K562 (cell line): ENCODE measurements around the gene EEF1A1. TPM values are rescaled to one million over a fixed set of nuclear protein-coding genes. Genes with fewer than 3 reads are reported as not detected.

Experiments
- ATAC-seq: fragments of 200-7000 bp; cut with Tn5 transposase; 3 replicates; pipeline ENCODE4 v1.9.1; 2020; ENCODE audit warnings: moderate library complexity
- BruUV-seq: library from RNA; stranded (reverse); fragments of 400-500 nt; replicated peaks from 2 replicates; lab custom pipeline; 2021; lab: Mats Ljungman, UMichigan
- CTCF ChIA-PET: fragments of 300-600 bp; formaldehyde crosslinking; extraction: SDS; loops from one replicate; lab custom pipeline; 2021; ENCODE audit warnings: low intra/inter-chr PET ratio; lab: Yijun Ruan, JAX
- POLR2A ChIA-PET: fragments of 300-600, 350-650 bp; sonication (Branson Sonifier 250); formaldehyde crosslinking; extraction: SDS; loops from one replicate; lab custom pipeline; 2021; ENCODE audit warnings: antibody characterized with exemption, inconsistent platforms; lab: Yijun Ruan, JAX
- DNase-seq, 4 experiments: peaks; one replicate each; pipeline versions ENCODE4 v3.0.0 to v3.0.0-alpha.2; 2011 to 2018; ENCODE audit warnings: low spot score in 3 of 4, mixed read lengths in 3 of 4; ENCODE audit errors: extremely low read depth in 1 of 4
- FAIRE-seq: peaks from 2 replicates; lab custom pipeline; 2011; peaks lifted over from hg19 to GRCh38; lab: Jason Lieb, UNC
- H2AFZ ChIP-seq: 2 replicates; pipeline ENCODE4 v1.6.0; 2011; ENCODE audit warnings: low read depth, low read length, control low read depth, inconsistent platforms
- H3K27ac ChIP-seq: fragments of 200-600 bp; 3 replicates; pipeline ENCODE4 v1.8.0; 2011; ENCODE audit warnings: low read depth, mild to moderate bottlenecking, control low read depth, inconsistent platforms, low read length, moderate library complexity, mixed read lengths; ENCODE audit errors: extremely low read depth
- H3K27me3 ChIP-seq, 2 experiments: fragments of 300-600 bp in 1 of 2; 2 replicates in 1 of 2; 3 replicates in 1 of 2; pipeline versions ENCODE4 v1.6.0 to v1.8.0; 2011; ENCODE audit warnings: inconsistent platforms in 2 of 2, low read length in 2 of 2, mild to moderate bottlenecking in 1 of 2, mixed read lengths in 1 of 2, moderate library complexity in 1 of 2; ENCODE audit not compliant: control insufficient read depth in 2 of 2, insufficient read depth in 2 of 2
- H3K36me3 ChIP-seq: fragments of 300-600 bp; 3 replicates; pipeline ENCODE4 v1.8.0; 2011; ENCODE audit warnings: mild to moderate bottlenecking, low read length, inconsistent platforms; ENCODE audit not compliant: control insufficient read depth, insufficient read depth
- H3K4me1 ChIP-seq, 2 experiments: fragments of 200-600 bp in 1 of 2; replicated peaks in 1 of 2; 2 replicates in 1 of 2; 3 replicates in 1 of 2; pipeline versions ENCODE4 v1.5.1 to v1.8.0; 2011; ENCODE audit warnings: inconsistent platforms in 2 of 2, low read length in 2 of 2, mild to moderate bottlenecking in 1 of 2, mixed read lengths in 1 of 2, moderate library complexity in 1 of 2; ENCODE audit not compliant: control insufficient read depth in 2 of 2, insufficient read depth in 2 of 2
- H3K4me2 ChIP-seq: 2 replicates; pipeline ENCODE4 v1.6.1; 2011; ENCODE audit warnings: low read length, control low read depth, inconsistent platforms, mixed read lengths; ENCODE audit not compliant: insufficient read depth
- H3K4me3 ChIP-seq: fragments of 200-600 bp; sonication (generic), shearing (Covaris generic); 2 replicates; pipeline ENCODE4 v1.5.1; 2016; ENCODE audit warnings: control low read depth, inconsistent platforms
- H3K79me2 ChIP-seq: fragments of 200-600 bp; 3 replicates; pipeline ENCODE4 v1.8.0; 2011; ENCODE audit warnings: low read length, inconsistent platforms; ENCODE audit not compliant: control insufficient read depth, insufficient read depth
- H3K9ac ChIP-seq, 2 experiments: 2 replicates each; pipeline versions ENCODE4 v1.6.0 to v1.6.1; 2011; ENCODE audit warnings: low read depth in 2 of 2, low read length in 2 of 2, control low read depth in 1 of 2, inconsistent platforms in 1 of 2, mild to moderate bottlenecking in 1 of 2, mixed read lengths in 1 of 2; ENCODE audit not compliant: insufficient read depth in 1 of 2
- H3K9me1 ChIP-seq: one replicate; pipeline ENCODE4 v1.6.0; 2011; ENCODE audit warnings: inconsistent platforms, mild to moderate bottlenecking, low read length, moderate library complexity; ENCODE audit not compliant: control insufficient read depth, insufficient read depth
- H3K9me3 ChIP-seq: replicated peaks from 2 replicates; pipeline ENCODE4 v1.5.1; 2011; ENCODE audit warnings: low read depth, low read length, inconsistent platforms; ENCODE audit not compliant: control insufficient read depth, insufficient read depth
- H4K20me1 ChIP-seq: replicated peaks from 2 replicates; pipeline ENCODE4 v1.6.1; 2011; ENCODE audit warnings: low read length, inconsistent platforms, mixed read lengths; ENCODE audit not compliant: control insufficient read depth, insufficient read depth
- CBX2 ChIP-seq: fragments of 200-600 bp; sonication (generic); IDR thresholded peaks from one replicate; pipeline ENCODE4 v1.6.1; 2012; ENCODE audit warnings: mild to moderate bottlenecking, low read length, inconsistent platforms; ENCODE audit not compliant: insufficient read depth, poor library complexity, severe bottlenecking
- DNMT1 ChIP-seq: fragments of 450-650 bp; IDR thresholded peaks from 2 replicates; pipeline ENCODE4 v1.6.1; 2016; ENCODE audit warnings: antibody characterized with exemption, mild to moderate bottlenecking
- E2F6 ChIP-seq, 2 experiments: IDR thresholded peaks; 2 replicates each; pipeline ENCODE4 v1.6.1; 2011; ENCODE audit warnings: borderline replicate concordance in 1 of 2, control low read depth in 1 of 2, low read depth in 1 of 2, low read length in 1 of 2, mild to moderate bottlenecking in 1 of 2, mixed read lengths in 1 of 2, moderate library complexity in 1 of 2; ENCODE audit not compliant: insufficient read depth in 1 of 2, insufficient read length in 1 of 2, poor library complexity in 1 of 2, severe bottlenecking in 1 of 2; ENCODE audit errors: extremely low read depth in 1 of 2
- EHMT2 ChIP-seq: fragments of 450-650 bp; IDR thresholded peaks from 2 replicates; pipeline ENCODE4 v1.6.1; 2018; ENCODE audit warnings: antibody characterized with exemption
- MEF2A ChIP-seq: IDR thresholded peaks from 2 replicates; pipeline ENCODE4 v1.6.1; 2011; ENCODE audit warnings: low read depth, mild to moderate bottlenecking, low read length, moderate library complexity; ENCODE audit not compliant: control insufficient read depth
- MTA3 ChIP-seq: fragments of 450-650 bp; formaldehyde crosslinking; IDR thresholded peaks from 2 replicates; pipeline ENCODE4 v1.6.1; 2017; ENCODE audit warnings: mild to moderate bottlenecking, borderline replicate concordance
- PRMT5 ChIP-seq: sonication (generic); formaldehyde crosslinking; IDR thresholded peaks from 2 replicates; pipeline ENCODE4 v1.5.0; 2020; ENCODE audit warnings: missing genetic modification reagents
- RFX5 ChIP-seq: IDR thresholded peaks from 2 replicates; pipeline ENCODE4 v1.6.1; 2011; ENCODE audit warnings: low read depth, mild to moderate bottlenecking, improper control_type of control experiment, low read length
- SETDB1 ChIP-seq: IDR thresholded peaks from one replicate; pipeline ENCODE4 v1.6.1; 2012; ENCODE audit warnings: low read length, control low read depth, inconsistent platforms
- TARDBP ChIP-seq: fragments of 450-650 bp; IDR thresholded peaks from 2 replicates; pipeline ENCODE4 v1.6.1; 2016
- WHSC1 ChIP-seq: IDR thresholded peaks from one replicate; pipeline ENCODE4 v1.6.1; 2012; ENCODE audit warnings: low read length, control low read depth, inconsistent platforms
- ZBTB9 ChIP-seq: fragments of 450-650 bp; formaldehyde crosslinking; IDR thresholded peaks from 2 replicates; pipeline ENCODE4 v1.4.0; 2020; ENCODE audit warnings: mild to moderate bottlenecking, moderate library complexity
- ZNF384 ChIP-seq: IDR thresholded peaks from 2 replicates; pipeline ENCODE4 v1.6.1; 2012; ENCODE audit warnings: low read depth, low read length, improper control_type of control experiment
- WGBS: fragments of 100-300 bp; shearing (Covaris generic); methylation state at CpG from one replicate; pipeline ENCODE4 v1.1.6; 2016; ENCODE audit warnings: low coverage, mixed read lengths; ENCODE audit not compliant: insufficient coverage; ENCODE audit errors: missing lambda C conversion rate; 5-methylcytosine and 5-hydroxymethylcytosine counted together
- in situ Hi-C: fragments of 300-500 bp; cut with MboI; formaldehyde crosslinking; loops from 4 replicates; pipeline ENCODE4 v1.15.0; 2018; ENCODE audit warnings: inconsistent platforms, mixed read lengths
- intact Hi-C: fragments of 100-400 bp; cut with micrococcal nuclease; formaldehyde crosslinking; loops from 2 replicates; pipeline ENCODE4 v1.14.2; 2022
- polyA plus RNA-seq, 8 experiments: library from polyadenylated mRNA; depleted of rRNA in 4 of 8; stranded (reverse) in 5 of 8; unstranded in 3 of 8; fragments of >200 nt; fragmentation: Nextera tagmentation in 2 of 8; fragmentation: Illumina TruSeq in 1 of 8; extraction: Ambion mirVana in 2 of 8; extraction: Trizol in 1 of 8; gene quantifications; 2 replicates each; pipeline versions ENCODE4 v1.2.1 to v1.2.3, GENCODE V29; 2011 to 2014; ENCODE audit warnings: inconsistent platforms in 1 of 8, missing spikeins in 1 of 8
- total RNA-seq, 7 experiments: library from RNA; depleted of rRNA in 6 of 7; stranded (reverse); fragments of >200 nt in 6 of 7; fragmentation: Illumina TruSeq in 2 of 7; extraction: Trizol in 2 of 7; gene quantifications; 2 replicates each; pipeline versions ENCODE4 v1.2.1 to v1.2.3, GENCODE V29; 2011 to 2021; ENCODE audit warnings: low replicate concordance in 1 of 7
- TF ChIP-seq, protein P1 (sequence below): sonication (generic); formaldehyde crosslinking; IDR thresholded peaks from 2 replicates; pipeline ENCODE4 v1.8.0; 2022; ENCODE audit warnings: mild to moderate bottlenecking, missing genetic modification reagents, borderline replicate concordance
- TF ChIP-seq, protein P2 (sequence below): fragments of 450-650 bp; IDR thresholded peaks from one replicate; pipeline ENCODE4 v1.6.1; 2018; ENCODE audit warnings: mild to moderate bottlenecking, moderate library complexity; ENCODE audit not compliant: partially characterized antibody

EEF1A1 gene
- total and polyA plus RNA-seq, 9 of the 15 experiments (the other 6 are each of a cell fraction or from before 2014, with no cell fraction given) = 6,453 to 17,323 (median 11,082) TPM

GRCh38 chr6:73560182-73560732 lies 39.4 kb upstream of the EEF1A1 start:
- Histone ChIP-seq H3K79me2 (no peaks in the 10 kb centered on the region), H3K9me1 (no peaks in the 10 kb centered on the region), H3K4me2 (no peak overlapping the region), H3K4me3 (no peak overlapping the region), H2AFZ (no peak overlapping the region; the same call in none of the 2 replicates), H3K4me1 (peaks cover 0 to 11% of the 10 kb centered on the region in 2 experiments; a peak in 4 of 5 replicates), H3K9ac (no peak overlapping the region), H3K27me3 (no peaks in the 10 kb centered on the region), H3K9me3 (no peaks in the 10 kb centered on the region), H3K36me3 (no peaks in the 10 kb centered on the region), H3K27ac (no peak overlapping the region), H4K20me1 (no peaks in the 10 kb centered on the region)
- BruUV-seq = no TSS peak
- CTCF ChIA-PET = no interaction called here
- in situ Hi-C loops (no loop called here), intact Hi-C loops (no loop called here)
- FAIRE-seq = no peak
- ATAC-seq = no peak
- 53% methylated on average over 5 of the region's 8 CpGs for WGBS
- POLR2A ChIA-PET = interaction anchor here (0.9 to 1.0 kb wide), 2 partner anchors 39 to 40 kb away, joined by 3 read pairs; no protein-coding TSS in a partner anchor
- no peak for DNase-seq
- TF ChIP-seq CBX2 (no peak), ZBTB9 (CRISPR knock-in tag) (no peak), PRMT5 (CRISPR knock-in tag) (no peak), DNMT1 (no peak), WHSC1 (no peak), TARDBP (no peak), ZNF384 (no peak), MEF2A (no peak), SETDB1 (no peak), RFX5 (no peak), E2F6 (IDR thresholded peaks at IDR 0.05; ENCODE audit: borderline replicate concordance in 1 of 2, extremely low read depth in 1 of 2, insufficient read depth in 1 of 2, insufficient read length in 1 of 2, low read depth in 1 of 2, low read length in 1 of 2, poor library complexity in 1 of 2, severe bottlenecking in 1 of 2) (no peak), MTA3 (no peak), EHMT2 (no peak)
- TF ChIP-seq, protein P1, sequence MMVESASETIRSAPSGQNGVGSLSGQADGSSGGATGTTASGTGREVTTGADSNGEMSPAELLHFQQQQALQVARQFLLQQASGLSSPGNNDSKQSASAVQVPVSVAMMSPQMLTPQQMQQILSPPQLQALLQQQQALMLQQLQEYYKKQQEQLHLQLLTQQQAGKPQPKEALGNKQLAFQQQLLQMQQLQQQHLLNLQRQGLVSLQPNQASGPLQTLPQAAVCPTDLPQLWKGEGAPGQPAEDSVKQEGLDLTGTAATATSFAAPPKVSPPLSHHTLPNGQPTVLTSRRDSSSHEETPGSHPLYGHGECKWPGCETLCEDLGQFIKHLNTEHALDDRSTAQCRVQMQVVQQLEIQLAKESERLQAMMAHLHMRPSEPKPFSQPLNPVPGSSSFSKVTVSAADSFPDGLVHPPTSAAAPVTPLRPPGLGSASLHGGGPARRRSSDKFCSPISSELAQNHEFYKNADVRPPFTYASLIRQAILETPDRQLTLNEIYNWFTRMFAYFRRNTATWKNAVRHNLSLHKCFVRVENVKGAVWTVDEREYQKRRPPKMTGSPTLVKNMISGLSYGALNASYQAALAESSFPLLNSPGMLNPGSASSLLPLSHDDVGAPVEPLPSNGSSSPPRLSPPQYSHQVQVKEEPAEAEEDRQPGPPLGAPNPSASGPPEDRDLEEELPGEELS (CRISPR knock-in tag) = no peak
- TF ChIP-seq, protein P2, sequence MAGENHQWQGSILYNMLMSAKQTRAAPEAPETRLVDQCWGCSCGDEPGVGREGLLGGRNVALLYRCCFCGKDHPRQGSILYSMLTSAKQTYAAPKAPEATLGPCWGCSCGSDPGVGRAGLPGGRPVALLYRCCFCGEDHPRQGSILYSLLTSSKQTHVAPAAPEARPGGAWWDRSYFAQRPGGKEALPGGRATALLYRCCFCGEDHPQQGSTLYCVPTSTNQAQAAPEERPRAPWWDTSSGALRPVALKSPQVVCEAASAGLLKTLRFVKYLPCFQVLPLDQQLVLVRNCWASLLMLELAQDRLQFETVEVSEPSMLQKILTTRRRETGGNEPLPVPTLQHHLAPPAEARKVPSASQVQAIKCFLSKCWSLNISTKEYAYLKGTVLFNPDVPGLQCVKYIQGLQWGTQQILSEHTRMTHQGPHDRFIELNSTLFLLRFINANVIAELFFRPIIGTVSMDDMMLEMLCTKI = no peak
